SIG-M5 treated with dmso at 0.1 percent for 504 hours (cell line): ENCODE data around the gene MTFR1L.

ENCODE experiments used
- DNase-seq: peaks from one replicate; lab custom pipeline; 2025; ENCODE audit not compliant: unreplicated experiment; lab: John Stamatoyannopoulos, UW

MTFR1L gene

DNA sequence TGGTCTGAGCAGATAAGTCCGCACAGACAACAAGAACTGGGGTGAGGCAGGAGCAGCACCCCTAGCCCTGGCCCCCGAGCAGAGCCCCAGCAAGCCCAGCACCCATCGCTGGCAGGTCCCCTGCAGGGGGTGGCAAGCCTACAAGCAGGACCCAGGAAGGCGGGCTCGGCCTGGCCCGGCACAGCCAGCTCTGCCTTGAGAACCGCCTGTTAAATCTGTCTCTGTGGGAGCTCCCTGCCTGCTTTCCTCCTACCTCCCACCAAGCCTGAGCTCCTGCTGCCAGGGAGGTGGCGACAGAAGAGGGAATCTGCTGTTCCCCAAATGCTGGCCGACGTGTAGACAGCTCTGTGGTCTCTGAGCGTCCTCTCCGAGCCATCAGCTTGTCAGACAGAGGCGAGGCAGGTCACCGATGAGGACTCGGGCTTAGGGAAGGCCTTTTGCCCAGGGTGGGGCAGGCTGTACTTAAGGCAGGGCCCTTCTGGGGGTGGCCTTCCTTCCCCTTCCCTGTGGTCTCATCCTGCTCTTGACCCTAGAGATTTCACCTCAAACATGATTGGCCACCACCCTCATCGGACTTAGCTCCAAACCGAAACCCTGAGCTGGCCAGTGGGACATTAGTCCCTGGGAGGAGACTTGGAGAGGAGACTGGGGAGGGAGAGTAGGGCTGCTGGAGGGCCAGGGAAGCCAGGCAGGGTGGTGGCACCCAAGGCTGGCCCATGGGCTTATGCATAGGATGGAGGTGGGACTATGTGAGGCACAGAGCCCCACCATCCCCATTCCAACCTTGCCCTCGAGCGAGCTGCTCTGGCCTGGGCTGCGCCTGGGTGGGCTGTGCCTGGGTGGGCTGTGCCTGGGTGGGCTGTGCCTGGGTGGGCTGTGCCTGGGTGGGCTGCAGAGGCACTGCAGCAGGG is 12.0 kb upstream of the MTFR1L start:
- no peak for DNase-seq

DNA sequence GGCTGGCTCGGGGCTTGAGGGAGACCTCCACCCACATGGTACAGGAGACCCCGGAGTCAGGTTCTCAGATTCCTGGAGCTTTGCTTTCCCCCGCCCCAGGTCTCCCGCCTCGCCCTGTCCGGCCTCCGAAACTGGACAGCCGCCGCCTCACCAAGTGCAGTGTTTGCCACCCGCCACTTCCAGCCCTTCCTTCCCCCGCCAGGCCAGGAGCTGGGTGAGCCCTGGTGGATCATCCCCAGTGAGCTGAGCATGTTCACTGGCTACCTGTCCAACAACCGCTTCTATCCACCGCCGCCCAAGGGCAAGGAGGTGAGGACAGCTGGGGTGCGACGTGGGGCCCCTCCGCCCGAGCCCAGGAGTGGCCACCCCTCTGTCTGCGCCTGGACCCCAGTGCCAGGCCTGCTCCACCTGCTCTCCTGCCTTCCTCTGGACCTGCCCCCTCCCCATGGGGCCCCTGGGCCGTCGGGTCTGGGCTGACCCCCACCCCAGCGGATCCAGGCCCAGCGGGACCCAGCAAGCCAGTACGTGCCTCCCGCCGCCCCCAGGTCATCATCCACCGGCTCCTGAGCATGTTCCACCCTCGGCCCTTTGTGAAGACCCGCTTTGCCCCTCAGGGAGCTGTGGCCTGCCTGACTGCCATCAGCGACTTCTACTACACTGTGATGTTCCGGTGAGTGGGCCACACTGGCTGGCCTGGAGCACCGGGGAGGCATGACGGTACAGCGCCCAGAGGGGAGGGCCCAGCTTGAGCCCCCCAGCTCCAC is 11.1 kb upstream of the MTFR1L start:
- no peak for DNase-seq

DNA sequence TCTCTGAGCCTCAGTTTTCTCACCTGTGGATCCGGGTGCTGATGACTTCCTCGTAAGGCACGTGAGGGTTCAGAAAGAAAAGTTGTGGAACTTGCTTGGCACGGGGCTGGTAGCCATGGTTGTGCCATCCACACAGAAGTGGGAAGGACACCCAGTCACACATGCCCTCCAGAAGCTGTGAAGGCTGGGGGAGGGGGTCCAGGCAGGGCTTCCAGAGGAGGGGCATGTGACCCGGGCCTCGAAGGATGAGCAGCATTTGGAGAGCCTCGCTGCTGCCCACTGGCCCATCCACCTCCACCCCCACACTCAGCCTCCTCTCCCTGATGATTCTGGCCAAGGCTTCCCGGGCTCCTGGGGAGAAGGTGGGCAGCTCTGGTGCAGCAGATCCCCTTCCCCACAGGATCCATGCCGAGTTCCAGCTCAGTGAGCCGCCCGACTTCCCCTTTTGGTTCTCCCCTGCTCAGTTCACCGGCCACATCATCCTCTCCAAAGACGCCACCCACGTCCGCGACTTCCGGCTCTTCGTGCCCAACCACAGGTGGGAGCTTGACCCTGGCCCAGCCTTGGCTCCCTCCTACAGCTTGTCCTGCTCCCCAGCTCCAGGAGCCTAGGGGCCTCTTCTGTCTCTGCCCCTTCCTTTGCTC is 10.3 kb upstream of the MTFR1L start:
- DNase-seq, result peak; percentile 20

DNA sequence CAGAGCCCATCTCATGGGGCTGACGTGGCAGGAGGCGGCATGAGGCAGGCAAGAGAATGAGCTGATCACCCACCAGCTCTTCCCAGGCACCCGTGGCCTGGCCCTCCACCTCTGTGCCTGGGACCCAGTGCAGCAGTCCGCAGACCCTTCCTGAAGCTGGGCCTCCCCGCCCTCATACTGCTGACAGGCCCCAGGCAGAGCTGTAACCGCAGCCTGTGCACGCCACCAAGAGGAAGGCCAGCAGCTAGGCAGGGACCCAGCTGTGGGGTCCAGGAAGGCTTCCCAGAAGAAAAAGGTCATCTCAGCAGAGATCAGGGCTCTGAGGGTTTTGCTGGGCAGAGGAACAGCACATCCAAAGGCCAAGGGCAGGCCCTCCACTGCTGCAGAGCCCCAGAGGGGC is 9.8 kb upstream of the MTFR1L start:
- no peak for DNase-seq

DNA sequence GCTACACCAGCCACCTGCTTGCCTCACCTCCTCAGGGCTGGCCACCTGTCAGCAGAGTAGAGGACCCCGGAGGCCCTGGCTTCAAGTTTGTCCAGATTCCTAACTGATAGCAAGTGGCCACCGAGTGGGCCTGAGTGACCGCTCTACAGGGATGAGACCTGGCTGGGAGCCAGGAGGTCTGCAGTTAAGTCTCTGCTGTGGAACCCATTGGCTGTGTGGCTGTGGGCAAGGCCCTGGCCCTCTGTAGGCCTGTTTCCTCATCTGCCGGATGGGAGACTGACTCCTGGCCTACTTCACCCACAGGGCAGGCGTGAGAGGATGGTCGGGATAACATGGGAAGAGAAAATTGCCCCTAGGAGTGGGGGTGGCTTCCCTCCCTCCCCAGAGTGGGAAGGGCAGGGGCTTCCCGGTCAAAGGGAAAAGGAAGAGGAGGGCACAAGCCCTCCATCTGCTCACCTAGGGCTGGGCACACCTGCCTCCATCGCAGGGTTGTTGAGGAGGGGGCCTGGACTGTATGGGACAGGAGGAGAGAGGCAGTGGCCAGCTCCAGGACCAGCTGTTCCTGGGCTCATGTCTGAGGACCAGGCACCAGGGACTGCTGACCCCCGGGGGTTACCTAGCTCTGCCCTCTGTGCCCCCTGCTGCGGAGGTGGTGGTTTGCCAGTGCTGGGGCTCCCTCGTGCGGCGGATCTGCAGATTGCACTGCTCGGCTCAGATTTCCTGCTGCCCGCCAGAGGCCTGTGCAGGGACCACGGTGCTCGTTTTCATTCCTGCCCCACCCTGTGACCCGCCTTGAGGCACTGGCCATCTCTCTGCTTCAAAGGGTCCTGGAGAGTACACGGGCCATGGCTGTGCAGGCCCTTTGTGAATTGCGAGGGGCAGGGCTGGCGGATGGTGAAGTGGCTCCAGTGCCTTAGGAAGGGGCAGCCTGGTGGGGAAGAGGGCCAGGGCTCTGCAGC is 9.1 kb upstream of the MTFR1L start:
- DNase-seq, result peak; percentile 43

DNA sequence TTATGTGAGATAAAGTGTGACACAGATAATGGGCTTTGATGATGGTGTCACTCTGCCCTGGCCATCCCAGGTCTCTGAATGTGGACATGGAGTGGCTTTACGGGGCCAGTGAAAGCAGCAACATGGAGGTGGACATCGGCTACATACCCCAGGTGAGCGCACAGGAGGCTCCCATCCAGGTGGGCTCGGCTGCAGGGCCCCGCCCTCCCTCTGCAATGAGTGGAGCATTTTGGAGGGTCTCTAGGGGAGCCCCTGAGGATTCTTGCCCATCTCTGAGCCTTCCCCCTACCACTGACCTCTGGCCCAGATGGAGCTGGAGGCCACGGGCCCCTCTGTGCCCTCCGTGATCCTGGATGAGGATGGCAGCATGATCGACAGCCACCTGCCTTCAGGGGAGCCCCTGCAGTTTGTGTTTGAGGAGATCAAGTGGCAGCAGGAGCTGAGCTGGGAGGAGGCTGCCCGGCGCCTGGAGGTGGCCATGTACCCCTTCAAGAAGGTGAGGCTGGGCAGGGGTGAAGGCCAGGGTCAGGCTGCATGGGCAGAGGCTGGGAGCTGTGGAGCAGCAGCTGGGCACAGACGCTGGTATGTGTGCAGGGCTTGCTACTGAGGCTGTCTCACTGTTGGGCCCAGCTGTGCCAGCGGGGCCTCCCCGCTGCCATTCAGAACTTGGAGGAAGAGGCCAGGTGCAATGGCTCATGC is 8.2 kb upstream of the MTFR1L start:
- DNase-seq, result no peak

DNA sequence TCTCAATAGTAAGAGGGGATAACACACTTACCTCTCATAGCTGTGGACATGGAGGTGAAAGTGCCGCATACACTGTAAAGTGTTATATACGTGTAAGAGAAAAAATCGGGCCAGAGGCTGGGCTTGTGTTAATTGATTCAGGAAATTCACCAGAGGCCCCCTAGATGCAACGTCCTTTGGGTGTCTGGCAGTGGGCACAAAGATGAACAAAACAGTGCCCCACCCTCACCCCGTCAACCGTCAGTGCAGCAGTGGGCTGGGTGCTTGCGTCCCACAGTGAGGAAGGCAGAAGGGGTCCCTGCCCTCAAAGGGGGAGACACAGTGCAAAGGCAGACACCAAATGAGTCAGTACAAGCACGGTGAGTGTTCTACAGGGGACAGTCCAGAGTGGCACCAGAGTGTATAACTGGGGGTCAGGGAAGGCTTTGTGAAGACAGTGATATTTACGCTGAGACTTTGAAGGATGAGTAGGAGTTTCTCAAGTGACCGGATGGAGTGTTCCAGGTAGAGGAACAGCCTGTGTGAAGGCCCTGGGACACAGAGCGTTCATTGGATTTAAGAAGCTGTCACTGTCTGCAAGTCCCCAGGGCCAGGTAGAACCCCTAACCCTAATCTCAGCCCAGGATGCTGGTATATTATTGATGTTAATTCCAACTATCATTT is 6.6 kb upstream of the MTFR1L start:
- DNase-seq, result no peak

DNA sequence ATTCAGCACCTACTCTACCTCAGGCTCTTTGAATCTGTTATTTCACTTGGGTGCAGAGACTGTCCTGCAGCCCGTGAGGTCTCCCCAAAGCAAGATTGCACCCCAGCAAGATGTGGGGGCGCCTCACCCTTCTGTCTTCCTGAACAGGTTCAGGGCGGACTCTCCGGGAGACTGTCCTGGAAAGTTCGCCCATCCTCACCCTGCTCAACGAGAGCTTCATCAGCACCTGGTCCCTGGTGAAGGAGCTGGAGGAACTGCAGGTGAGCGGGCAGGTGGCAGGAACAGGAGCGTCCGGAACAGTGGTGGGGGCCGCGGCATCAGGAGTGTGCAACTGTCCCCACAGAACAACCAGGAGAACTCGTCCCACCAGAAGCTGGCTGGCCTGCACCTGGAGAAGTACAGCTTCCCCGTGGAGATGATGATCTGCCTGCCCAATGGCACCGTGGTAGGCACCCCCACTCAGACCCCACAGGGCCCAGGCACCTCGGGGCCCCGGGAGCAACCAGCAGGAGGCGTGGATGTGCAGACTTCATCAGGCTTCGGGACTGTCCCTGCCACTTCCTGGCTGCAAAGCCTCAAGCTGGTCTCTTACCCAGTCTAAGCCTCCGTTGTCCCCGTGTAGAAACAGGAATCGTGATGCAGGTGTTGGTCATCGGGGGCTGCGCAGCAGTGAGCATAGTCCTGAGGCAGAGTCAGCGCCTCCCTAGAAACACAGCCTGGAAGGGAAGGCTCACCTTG is 5.9 kb upstream of the MTFR1L start:
- no peak for DNase-seq

DNA sequence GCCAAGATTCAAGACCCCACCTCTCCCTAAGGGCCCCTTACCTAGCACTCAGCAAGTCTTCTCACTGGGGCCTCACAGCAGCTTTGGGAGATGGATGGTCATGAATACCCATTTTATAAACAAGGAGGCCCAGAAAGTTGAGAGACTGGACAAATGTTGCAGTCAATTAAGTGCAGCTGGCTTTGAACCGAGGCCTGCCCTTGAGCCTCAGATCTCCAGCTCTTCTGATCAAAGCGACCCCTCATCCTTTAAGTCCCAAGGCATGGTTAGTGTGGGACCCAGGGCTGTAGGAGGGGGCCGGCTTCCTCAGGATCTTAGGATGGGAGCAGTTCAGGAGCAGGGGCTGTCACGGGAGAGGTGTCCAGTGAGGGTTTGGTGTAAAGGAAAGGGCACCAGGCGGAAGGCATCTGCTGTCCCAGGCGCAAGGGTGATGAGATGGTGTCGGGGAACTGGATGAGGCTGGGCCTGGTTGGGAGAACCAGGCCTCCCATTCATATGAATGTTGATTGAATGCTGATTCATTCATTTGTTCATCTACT is 5.1 kb upstream of the MTFR1L start:
- no peak for DNase-seq

DNA sequence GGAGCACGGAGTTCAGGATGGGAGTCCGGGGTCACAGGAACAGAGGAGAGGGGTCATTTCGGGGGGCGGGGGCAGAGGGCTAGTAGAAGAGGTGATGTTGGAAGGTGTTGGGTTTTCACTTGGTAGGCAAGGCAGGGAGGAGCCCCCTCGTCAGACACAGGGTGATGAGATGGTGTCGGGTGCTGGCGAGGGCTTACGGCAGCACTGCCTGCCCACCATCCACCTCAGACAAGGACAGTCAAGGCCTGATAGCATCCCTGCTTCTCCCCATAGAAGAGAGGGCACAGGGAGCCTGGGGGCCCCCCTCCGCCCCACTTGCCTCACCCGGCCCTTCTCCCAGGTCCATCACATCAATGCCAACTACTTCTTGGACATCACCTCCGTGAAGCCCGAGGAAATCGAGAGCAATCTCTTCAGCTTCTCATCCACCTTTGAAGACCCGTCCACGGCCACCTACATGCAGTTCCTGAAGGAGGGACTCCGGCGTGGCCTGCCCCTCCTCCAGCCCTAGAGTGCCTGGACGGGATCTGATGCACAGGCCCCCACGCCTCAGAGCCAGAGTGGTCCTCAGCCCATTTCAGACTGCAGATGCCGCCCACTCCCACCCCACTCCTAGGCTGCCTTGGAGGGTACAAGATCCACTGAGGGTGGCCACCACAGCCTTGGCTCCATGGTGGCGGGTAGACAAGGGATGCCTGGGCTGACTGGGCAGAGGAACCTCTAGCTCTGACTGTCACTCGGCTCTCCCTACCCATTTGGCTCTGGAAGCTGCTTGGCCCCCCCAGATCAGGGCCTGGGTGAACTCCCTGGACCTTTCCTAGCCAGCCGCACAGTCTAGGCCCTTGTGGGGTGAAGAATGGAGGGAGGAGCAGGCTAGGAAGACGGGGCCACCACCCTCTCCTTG is 4.3 kb upstream of the MTFR1L start:
- DNase-seq, result no peak

DNA sequence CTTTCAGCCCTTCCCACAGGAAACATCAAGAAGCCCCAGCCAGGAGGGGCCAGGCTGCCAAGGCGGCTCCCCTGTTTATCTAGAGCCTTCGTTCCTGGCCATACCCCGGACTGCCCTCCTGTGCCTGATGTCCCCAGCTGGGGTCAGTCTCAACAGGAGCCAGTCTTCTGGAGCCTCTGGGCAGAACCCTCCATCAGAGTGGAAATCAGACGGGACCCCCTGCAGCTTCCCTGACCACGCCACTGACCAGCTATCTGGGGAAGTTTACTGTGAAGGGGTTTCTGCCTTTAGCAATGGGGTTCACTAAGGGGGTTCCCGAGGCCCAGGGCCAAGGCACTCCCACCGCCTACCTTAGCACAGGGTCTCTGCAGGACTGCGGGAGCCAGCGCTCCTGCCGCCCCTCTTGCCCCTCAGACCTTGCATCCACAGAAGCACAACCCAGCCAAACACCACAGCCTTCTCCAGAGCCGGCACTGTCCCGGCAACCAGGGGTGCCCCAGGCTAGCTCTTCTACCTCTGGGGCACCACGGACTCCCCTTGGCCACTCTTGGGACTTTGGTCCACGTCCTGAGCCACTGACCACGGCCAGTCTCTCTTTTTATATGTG is 3.5 kb upstream of the MTFR1L start:
- DNase-seq, result no peak

DNA sequence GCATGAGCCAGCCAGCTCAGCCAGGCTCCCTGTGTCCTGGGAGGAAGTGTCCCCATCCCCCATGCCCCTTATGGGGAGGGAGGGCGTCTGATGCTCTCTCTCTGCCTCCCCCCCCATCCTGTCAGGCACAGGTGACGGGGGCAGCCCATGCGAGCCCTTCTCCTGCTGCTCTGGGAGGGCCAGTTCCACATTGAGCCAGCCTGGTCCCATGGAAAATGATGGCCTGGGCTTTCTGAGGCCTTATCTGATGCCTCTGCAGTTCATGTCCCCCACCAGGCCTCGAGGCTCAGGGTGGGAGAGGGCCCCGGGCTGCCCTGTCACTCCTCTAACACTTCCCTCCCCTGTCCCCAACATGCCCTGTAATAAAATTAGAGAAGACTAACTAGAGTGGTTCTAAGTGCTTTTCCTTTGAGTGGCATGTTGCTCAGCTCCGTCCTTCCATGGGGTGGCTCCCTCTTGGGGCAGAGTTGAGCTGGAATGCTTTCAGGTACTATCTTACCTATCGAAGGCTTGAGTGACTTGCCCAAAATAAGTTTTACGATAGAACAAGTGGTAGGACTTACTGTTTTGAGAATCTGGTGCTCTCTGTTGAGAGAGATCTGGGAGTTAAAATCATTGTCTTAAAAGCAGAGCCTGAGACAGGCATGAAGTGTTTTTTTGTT is 1.8 kb upstream of the MTFR1L start:
- no peak for DNase-seq

DNA sequence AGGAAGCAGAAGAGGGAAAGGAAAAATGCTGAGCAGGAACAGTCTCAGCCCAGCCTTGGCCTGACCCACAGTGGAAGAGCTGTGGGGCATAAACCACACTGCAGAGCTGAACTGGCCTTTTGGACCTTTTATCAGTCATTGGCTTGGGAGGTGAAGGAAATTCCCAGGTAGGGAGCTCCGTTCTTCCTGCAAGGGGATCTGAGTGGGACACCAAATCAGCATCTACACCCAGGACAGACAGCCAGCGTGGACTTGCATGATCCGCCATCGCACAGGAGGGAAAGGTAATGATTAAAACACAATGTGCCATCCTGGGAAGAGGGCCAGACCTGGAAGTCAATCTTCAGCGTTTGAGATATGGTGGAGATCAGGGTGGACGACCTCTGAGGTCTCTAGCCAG is 1.2 kb upstream of the MTFR1L start:
- DNase-seq, result no peak

DNA sequence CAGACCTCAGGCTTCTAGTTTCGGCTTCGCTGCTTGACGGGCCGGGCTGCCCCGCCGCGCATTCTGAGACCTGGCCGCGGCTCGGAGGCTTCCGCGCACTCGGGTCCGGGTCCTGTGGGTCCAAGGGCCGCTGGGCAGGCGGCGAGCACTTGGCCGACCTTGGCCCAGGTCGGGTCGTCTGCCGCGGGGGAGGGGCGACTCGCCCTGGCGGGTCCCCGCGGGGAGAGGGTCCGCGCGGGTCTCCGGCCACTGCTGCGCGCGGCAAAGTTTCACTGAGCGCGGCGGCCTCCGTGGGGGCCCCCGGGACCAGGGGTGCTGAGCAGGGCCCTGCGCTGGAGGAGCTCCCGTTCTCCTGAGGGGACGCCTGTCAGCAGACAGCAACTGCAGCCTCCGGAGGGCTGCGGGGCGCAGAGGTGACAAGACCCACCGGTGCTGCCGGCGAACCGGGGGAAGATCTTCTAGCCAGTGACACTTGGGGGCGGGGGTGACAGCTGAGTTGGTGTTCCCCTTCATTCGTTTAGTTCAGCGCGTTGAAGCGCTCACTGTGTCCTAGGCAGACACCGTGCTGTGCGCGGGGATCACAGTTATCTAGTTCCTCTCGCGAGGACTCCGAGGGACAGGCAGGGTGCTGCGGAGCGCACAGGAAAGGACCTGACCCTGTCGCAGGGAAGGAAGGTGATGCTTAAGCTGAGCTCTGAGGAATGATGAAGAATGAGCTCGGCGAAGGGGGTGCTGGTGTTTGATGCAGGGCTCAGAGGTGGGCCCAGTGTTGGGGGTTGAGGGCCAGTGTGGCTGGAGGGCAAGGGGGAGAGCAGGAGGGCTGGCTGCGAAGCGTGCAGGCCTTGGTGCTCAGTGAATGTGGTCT is 725 bp downstream of the MTFR1L start:
- peak; percentile 78 for DNase-seq

DNA sequence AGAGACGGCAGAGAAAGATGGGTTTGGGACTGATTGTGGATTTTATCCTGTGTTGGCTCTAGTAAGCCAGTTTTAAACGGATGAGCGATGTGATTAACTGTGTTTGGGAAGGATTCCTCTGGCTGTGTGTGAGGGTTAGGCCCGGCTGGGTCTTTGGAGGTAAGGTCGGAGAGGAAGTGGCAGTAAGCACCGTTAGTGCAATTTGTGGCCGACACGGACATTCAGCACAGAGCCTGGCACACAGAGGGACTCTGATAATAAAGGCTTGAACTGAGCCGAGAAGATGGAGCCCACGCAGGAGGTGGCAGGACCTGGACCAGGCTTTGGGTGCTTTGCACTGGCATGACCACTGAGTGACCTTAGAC is 1.3 kb downstream of the MTFR1L start:
- no peak for DNase-seq

DNA sequence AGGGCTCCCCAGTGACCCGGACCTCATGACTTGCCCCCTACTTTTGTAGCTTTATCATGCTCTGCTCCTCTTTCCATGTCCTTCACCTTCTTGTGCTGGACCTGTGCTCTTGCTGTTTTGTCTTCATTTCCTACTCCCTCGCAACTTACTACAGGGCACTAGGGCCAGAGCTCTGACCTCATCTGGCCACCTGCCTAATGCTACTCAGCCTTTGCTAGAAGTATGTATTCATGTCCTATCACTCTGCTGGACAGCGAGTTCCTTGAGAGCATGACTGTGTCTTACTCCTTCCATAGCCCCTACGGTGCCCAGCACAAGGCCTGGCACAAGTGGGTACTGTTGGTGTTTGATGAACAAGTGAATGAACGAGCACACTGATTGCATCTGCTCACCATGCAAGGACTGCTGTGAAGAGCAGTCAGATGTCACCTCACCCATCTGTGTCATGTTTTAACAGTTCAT is 1.9 kb downstream of the MTFR1L start:
- DNase-seq, result no peak
